H9 (cell line): ENCODE results near the gene NCBP1. TPM values are rescaled to one million over a fixed set of nuclear protein-coding genes. Genes with fewer than 3 reads are reported as not detected.

Experiments used
- DNase-seq: peaks from one replicate; pipeline ENCODE4 v3.0.0-alpha.2; 2017
- H2AFZ ChIP-seq: one replicate; pipeline ENCODE4 v1.6.1; 2013; ENCODE audit warnings: mild to moderate bottlenecking, low read length, control low read depth, moderate library complexity
- H2AK5ac ChIP-seq: 2 replicates; pipeline ENCODE4 v1.6.1; 2013; ENCODE audit warnings: low read length, control low read depth, mixed read lengths; ENCODE audit not compliant: insufficient read length
- H2BK120ac ChIP-seq: one replicate; pipeline ENCODE4 v1.6.1; 2013; ENCODE audit warnings: low read depth, mild to moderate bottlenecking, low read length, control low read depth, inconsistent platforms; ENCODE audit not compliant: poor library complexity, severe bottlenecking
- H2BK12ac ChIP-seq: 2 replicates; pipeline ENCODE4 v1.6.1; 2013; ENCODE audit warnings: low read length, control low read depth, mixed read lengths, low read depth; ENCODE audit not compliant: insufficient read length
- H2BK15ac ChIP-seq: 2 replicates; pipeline ENCODE4 v1.6.1; 2013; ENCODE audit warnings: low read depth, low read length, control low read depth
- H2BK20ac ChIP-seq: one replicate; pipeline ENCODE4 v1.6.1; 2013; ENCODE audit warnings: low read depth, mild to moderate bottlenecking, low read length, control low read depth, inconsistent platforms; ENCODE audit not compliant: poor library complexity, severe bottlenecking
- H2BK5ac ChIP-seq: 2 replicates; pipeline ENCODE4 v1.6.1; 2013; ENCODE audit warnings: low read length, control low read depth, mixed read lengths; ENCODE audit not compliant: insufficient read length
- H3K14ac ChIP-seq: 2 replicates; pipeline ENCODE4 v1.6.1; 2013; ENCODE audit warnings: low read length, control low read depth; ENCODE audit not compliant: insufficient read depth
- H3K18ac ChIP-seq: 2 replicates; pipeline ENCODE4 v1.6.1; 2013; ENCODE audit warnings: low read depth, mild to moderate bottlenecking, mixed read lengths, low read length, control low read depth; ENCODE audit not compliant: insufficient read length
- H3K23ac ChIP-seq: 2 replicates; pipeline ENCODE4 v1.6.1; 2013; ENCODE audit warnings: low read length, control low read depth, mixed read lengths, low read depth; ENCODE audit not compliant: insufficient read length
- H3K23me2 ChIP-seq: 2 replicates; pipeline ENCODE4 v1.6.1; 2013; ENCODE audit warnings: low read depth, mild to moderate bottlenecking, mixed read lengths, low read length, control low read depth; ENCODE audit not compliant: insufficient read length, poor library complexity, severe bottlenecking
- H3K27ac ChIP-seq: 2 replicates; pipeline ENCODE4 v1.5.1; 2013; ENCODE audit warnings: low read length, control low read depth, mixed read lengths, low read depth; ENCODE audit not compliant: insufficient read length
- H3K27me3 ChIP-seq: 2 replicates; pipeline ENCODE4 v1.6.1; 2013; ENCODE audit warnings: low read length, control low read depth, inconsistent platforms; ENCODE audit not compliant: insufficient read depth
- H3K4ac ChIP-seq: 2 replicates; pipeline ENCODE4 v1.6.1; 2013; ENCODE audit warnings: low read depth, mild to moderate bottlenecking, control low read depth, inconsistent platforms, low read length, moderate library complexity
- H3K4me1 ChIP-seq: 2 replicates; pipeline ENCODE4 v1.6.1; 2013; ENCODE audit warnings: low read length, control low read depth, inconsistent platforms; ENCODE audit not compliant: insufficient read depth
- H3K4me2 ChIP-seq: 2 replicates; pipeline ENCODE4 v1.6.1; 2013; ENCODE audit warnings: low read length, control low read depth, mixed read lengths; ENCODE audit not compliant: insufficient read length, insufficient read depth
- H3K56ac ChIP-seq: 2 replicates; pipeline ENCODE4 v1.6.1; 2013; ENCODE audit warnings: low read depth, mild to moderate bottlenecking, mixed read lengths, low read length, control low read depth; ENCODE audit not compliant: insufficient read length
- H3K79me1 ChIP-seq: 2 replicates; pipeline ENCODE4 v1.6.1; 2013; ENCODE audit warnings: low read depth, mild to moderate bottlenecking, moderate library complexity, low read length, control low read depth, inconsistent platforms; ENCODE audit not compliant: insufficient read depth, poor library complexity, severe bottlenecking
- H3K79me2 ChIP-seq: 2 replicates; pipeline ENCODE4 v1.6.1; 2013; ENCODE audit warnings: low read length, control low read depth, inconsistent platforms; ENCODE audit not compliant: insufficient read depth
- H3K9ac ChIP-seq: 2 replicates; pipeline ENCODE4 v1.6.1; 2013; ENCODE audit warnings: low read length, control low read depth, mixed read lengths; ENCODE audit not compliant: insufficient read length; ENCODE audit errors: extremely low read depth
- H3K9me3 ChIP-seq: one replicate; pipeline ENCODE4 v1.6.1; 2013; ENCODE audit warnings: low read depth, low read length, inconsistent platforms; ENCODE audit not compliant: control insufficient read depth
- H3T11ph ChIP-seq: one replicate; pipeline ENCODE4 v1.6.1; 2013; ENCODE audit warnings: mild to moderate bottlenecking, low read length, control low read depth, inconsistent platforms
- H4K20me1 ChIP-seq: one replicate; pipeline ENCODE4 v1.6.1; 2013; ENCODE audit not compliant: control insufficient read depth, insufficient read length, insufficient read depth
- H4K5ac ChIP-seq: 2 replicates; pipeline ENCODE4 v1.6.1; 2013; ENCODE audit warnings: low read depth, mild to moderate bottlenecking, mixed read lengths, low read length, control low read depth; ENCODE audit not compliant: insufficient read length
- H4K8ac ChIP-seq: replicated peaks from 2 replicates; pipeline ENCODE4 v1.6.1; 2013; ENCODE audit warnings: low read length, control low read depth, mixed read lengths, low read depth; ENCODE audit not compliant: insufficient read length
- H4K91ac ChIP-seq: 2 replicates; pipeline ENCODE4 v1.6.1; 2013; ENCODE audit warnings: low read depth, mild to moderate bottlenecking, moderate library complexity, mixed read lengths, low read length, control low read depth; ENCODE audit not compliant: insufficient read length
- H3K27ac Mint-ChIP-seq, 3 experiments: 2 replicates in 2 of 3; 3 replicates in 1 of 3; pipeline ENCODE4 v1.8.0; 2020 to 2021; ENCODE audit warnings: mixed read lengths in 3 of 3, mild to moderate bottlenecking in 1 of 3, moderate library complexity in 1 of 3
- H3K27me3 Mint-ChIP-seq: 2 replicates; pipeline ENCODE4 v1.8.0; 2021; ENCODE audit warnings: low read depth, mild to moderate bottlenecking, moderate library complexity, mixed read lengths
- H3K36me3 Mint-ChIP-seq, 3 experiments: 2 replicates in 2 of 3; 3 replicates in 1 of 3; pipeline ENCODE4 v1.8.0; 2020 to 2021; ENCODE audit warnings: low read depth in 3 of 3, mixed read lengths in 3 of 3; ENCODE audit not compliant: insufficient read depth in 1 of 3
- H3K4me1 Mint-ChIP-seq, 2 experiments: 2 replicates each; pipeline ENCODE4 v1.8.0; 2020; ENCODE audit warnings: mixed read lengths in 2 of 2
- H3K4me3 Mint-ChIP-seq, 2 experiments: 2 replicates in 1 of 2; 3 replicates in 1 of 2; pipeline ENCODE4 v1.8.0; 2020 to 2021; ENCODE audit warnings: mild to moderate bottlenecking in 2 of 2, mixed read lengths in 2 of 2, moderate library complexity in 1 of 2
- H3K9me3 Mint-ChIP-seq, 2 experiments: 2 replicates in 1 of 2; 3 replicates in 1 of 2; pipeline ENCODE4 v1.8.0; 2020; ENCODE audit warnings: mild to moderate bottlenecking in 2 of 2, mixed read lengths in 2 of 2, moderate library complexity in 1 of 2
- CTCF ChIP-seq: fragments of 200-600 bp; sonication (generic); conservative IDR thresholded peaks from 3 replicates; pipeline ENCODE4 v1.8.0; 2021; ENCODE audit warnings: antibody characterized with exemption, mild to moderate bottlenecking
- total RNA-seq: library from RNA; stranded (reverse); gene quantifications from 2 replicates; pipeline ENCODE4 v1.2.1, GENCODE V29; 2021

The NCBP1 gene
- total RNA-seq, 1 experiment from 2014 or later, result 55.7 TPM

DNA sequence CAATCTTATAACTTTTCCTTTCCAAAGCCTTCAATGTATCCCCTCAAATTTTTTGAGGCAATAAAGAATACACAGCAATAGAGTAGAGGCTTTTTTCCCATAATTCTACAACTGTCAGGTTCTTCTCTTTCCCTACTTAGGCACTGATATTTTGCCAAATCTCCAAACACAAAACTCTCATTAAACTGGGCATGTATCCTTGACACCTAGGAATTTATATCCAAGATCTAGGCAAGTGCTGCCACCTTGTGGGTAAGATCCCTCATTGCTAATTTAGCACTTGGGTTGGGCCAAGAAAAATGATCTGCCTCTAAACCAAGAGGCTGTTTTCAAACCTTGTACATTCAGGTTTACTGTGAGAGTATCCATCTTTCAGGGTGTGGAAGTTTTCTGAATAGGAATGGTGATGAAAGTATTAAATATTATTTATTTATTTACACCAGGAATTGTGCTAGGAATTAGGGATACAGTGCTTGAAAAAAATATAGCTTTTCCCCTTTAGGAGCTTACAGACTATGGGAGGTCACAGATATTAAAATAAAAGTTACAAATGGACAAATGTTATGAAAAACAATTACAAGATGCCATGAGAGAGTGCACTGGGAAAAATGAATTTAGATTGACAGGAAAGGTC lies 18.1 kb upstream of the NCBP1 start:
- Histone ChIP-seq H4K5ac (no peak overlapping the region), H3K18ac (no peak overlapping the region), H3K4me1 (no peaks in the 10 kb centered on the region), H2BK20ac (no peak overlapping the region), H4K91ac (no peak overlapping the region), H4K8ac (no peak overlapping the region), H2AFZ (no peak overlapping the region), H2BK120ac (no peak overlapping the region), H2BK12ac (no peak overlapping the region), H2AK5ac (no peak overlapping the region), H3K14ac (no peak overlapping the region), H3K27me3 (no peaks in the 10 kb centered on the region), H3K9me3 (no peaks in the 10 kb centered on the region), H3K4me2 (no peak overlapping the region), H3K56ac (no peak overlapping the region), H3T11ph (no peak overlapping the region), H3K27ac (no peak overlapping the region), H3K79me2 (no peaks in the 10 kb centered on the region), H2BK15ac (no peak overlapping the region), H3K23me2 (no peaks in the 10 kb centered on the region), H3K4ac (no peak overlapping the region), H4K20me1 (no peaks in the 10 kb centered on the region), H3K79me1 (no peaks in the 10 kb centered on the region), H2BK5ac (no peak overlapping the region), H3K9ac (no peak overlapping the region), H3K23ac (no peak overlapping the region)
- TF ChIP-seq CTCF, result peak; percentile 84
- Mint-ChIP-seq H3K36me3 (peaks cover 16 to 64% (median 62%) of the 10 kb centered on the region in 3 experiments), H3K27me3 (no peaks in the 10 kb centered on the region), H3K9me3 (peaks cover 5% of the 10 kb centered on the region in 2 experiments; a peak in 4 of 5 replicates), H3K4me1 (peaks cover 3% of the 10 kb centered on the region in 2 experiments; a peak in 2 of 4 replicates), H3K27ac (peak overlapping the region in 1 of 3 experiments; percentile 46; a peak in 2 of 7 replicates), H3K4me3 (no peak overlapping the region)
- DNase-seq, result no peak
